H1 (cell line): ENCODE results near the gene EPYC. TPM values are rescaled to one million over a fixed set of nuclear protein-coding genes. Genes with fewer than 3 reads are reported as not detected.

Experiments
- CTCF ChIA-PET: fragments of 300-600 bp; sonication (Branson Sonifier 250); formaldehyde crosslinking; loops from one replicate; lab custom pipeline; 2021; ENCODE audit not compliant: partially characterized antibody; lab: Charles Lee
- POLR2A ChIA-PET: fragments of 300-600 bp; sonication (Branson Sonifier 250); formaldehyde crosslinking; loops from one replicate; lab custom pipeline; 2021; ENCODE audit warnings: inconsistent platforms; ENCODE audit not compliant: partially characterized antibody; lab: Charles Lee
- DNase-seq, 2 experiments: peaks; one replicate each; pipeline versions ENCODE4 v3.0.0 to v3.0.0-alpha.2; 2010 to 2022; ENCODE audit warnings: low spot score in 2 of 2, low read depth in 1 of 2, mixed read lengths in 1 of 2
- FAIRE-seq: peaks from 2 replicates; lab custom pipeline; 2011; peaks lifted over from hg19 to GRCh38; lab: Jason Lieb, UNC
- H2AFZ ChIP-seq: 2 replicates; pipeline ENCODE4 v1.8.1; 2012; ENCODE audit warnings: low read length, inconsistent platforms
- H2AK5ac ChIP-seq: 2 replicates; pipeline ENCODE4 v1.6.1; 2013; ENCODE audit warnings: low read depth, low read length
- H2BK120ac ChIP-seq: replicated peaks from 2 replicates; pipeline ENCODE3; 2013; ENCODE audit warnings: low read depth, low read length, inconsistent platforms
- H2BK12ac ChIP-seq: 2 replicates; pipeline ENCODE4 v1.6.1; 2013; ENCODE audit warnings: low read depth, low read length
- H2BK15ac ChIP-seq: 2 replicates; pipeline ENCODE4 v1.6.1; 2013; ENCODE audit warnings: low read length
- H2BK20ac ChIP-seq: 2 replicates; pipeline ENCODE4 v1.6.1; 2013; ENCODE audit warnings: low read length
- H2BK5ac ChIP-seq: 2 replicates; pipeline ENCODE4 v1.6.1; 2013; ENCODE audit warnings: low read depth, low read length
- H3K14ac ChIP-seq: 2 replicates; pipeline ENCODE4 v1.6.1; 2013; ENCODE audit warnings: inconsistent platforms; ENCODE audit not compliant: insufficient read length
- H3K18ac ChIP-seq: 2 replicates; pipeline ENCODE4 v1.6.1; 2013; ENCODE audit warnings: low read length; ENCODE audit errors: extremely low read depth
- H3K23ac ChIP-seq: 2 replicates; pipeline ENCODE4 v1.6.1; 2013; ENCODE audit warnings: inconsistent platforms; ENCODE audit not compliant: insufficient read length
- H3K23me2 ChIP-seq: 2 replicates; pipeline ENCODE4 v1.6.1; 2013; ENCODE audit warnings: low read depth, low read length
- H3K27ac ChIP-seq: 2 replicates; pipeline ENCODE4 v1.6.1; 2011; ENCODE audit warnings: low read depth, low read length, inconsistent platforms
- H3K27me3 ChIP-seq, 4 experiments: replicated peaks in 1 of 4; 1 replicate in 1 of 4; 2 replicates in 3 of 4; pipeline versions ENCODE4 v1.6.1 to v1.8.1; 2011 to 2013; ENCODE audit warnings: low read length in 3 of 4, mild to moderate bottlenecking in 3 of 4, inconsistent platforms in 2 of 4, mixed read lengths in 2 of 4, moderate library complexity in 1 of 4; ENCODE audit not compliant: control insufficient read depth in 3 of 4, insufficient read depth in 3 of 4; ENCODE audit errors: extremely low read depth in 1 of 4
- H3K36me3 ChIP-seq, 4 experiments: 2 replicates each; pipeline versions ENCODE4 v1.6.1 to v1.8.1; 2011 to 2013; ENCODE audit warnings: mild to moderate bottlenecking in 4 of 4, low read length in 3 of 4, moderate library complexity in 2 of 4, control low read depth in 1 of 4, inconsistent platforms in 1 of 4; ENCODE audit not compliant: insufficient read depth in 4 of 4, control insufficient read depth in 2 of 4
- H3K4ac ChIP-seq: replicated peaks from 2 replicates; pipeline ENCODE3; 2013; ENCODE audit warnings: low read length, low read depth, mixed read lengths, inconsistent platforms; ENCODE audit not compliant: insufficient read length
- H3K4me1 ChIP-seq, 4 experiments: replicated peaks in 1 of 4; 1 replicate in 1 of 4; 2 replicates in 3 of 4; pipeline versions ENCODE4 v1.6.1 to v1.8.1; 2011 to 2013; ENCODE audit warnings: low read length in 3 of 4, inconsistent platforms in 2 of 4, mixed read lengths in 1 of 4; ENCODE audit not compliant: insufficient read depth in 4 of 4, control insufficient read depth in 3 of 4
- H3K4me2 ChIP-seq, 2 experiments: 2 replicates each; pipeline versions ENCODE4 v1.6.1 to v1.8.1; 2011 to 2013; ENCODE audit warnings: low read depth in 2 of 2, low read length in 2 of 2, control low read depth in 1 of 2, inconsistent platforms in 1 of 2, mild to moderate bottlenecking in 1 of 2; ENCODE audit not compliant: insufficient read depth in 1 of 2
- H3K4me3 ChIP-seq, 4 experiments: fragments of 200-600, 300-600 bp in 1 of 4; sonication (generic), shearing (Covaris generic), sonication (Bioruptor Twin) in 1 of 4; 2 replicates each; pipeline versions ENCODE4 v1.5.1 to v1.8.1; 2011 to 2016; ENCODE audit warnings: low read length in 4 of 4, low read depth in 3 of 4, control low read depth in 2 of 4, inconsistent platforms in 2 of 4, mild to moderate bottlenecking in 2 of 4, mixed read lengths in 1 of 4, moderate library complexity in 1 of 4; ENCODE audit not compliant: insufficient read depth in 2 of 4; ENCODE audit errors: extremely low read depth in 1 of 4
- H3K56ac ChIP-seq: replicated peaks from 2 replicates; pipeline ENCODE3; 2013; ENCODE audit warnings: low read depth, mild to moderate bottlenecking, mixed read lengths, low read length, inconsistent platforms; ENCODE audit not compliant: insufficient read length
- H3K79me1 ChIP-seq: 2 replicates; pipeline ENCODE4 v1.6.1; 2013; ENCODE audit warnings: low read depth, low read length, control low read depth
- H3K79me2 ChIP-seq, 2 experiments: 2 replicates each; pipeline versions ENCODE4 v1.6.1 to v1.8.1; 2012 to 2013; ENCODE audit warnings: low read length in 2 of 2, mild to moderate bottlenecking in 2 of 2, inconsistent platforms in 1 of 2; ENCODE audit not compliant: insufficient read depth in 2 of 2, control insufficient read depth in 1 of 2
- H3K9ac ChIP-seq, 4 experiments: replicated peaks in 1 of 4; 1 replicate in 1 of 4; 2 replicates in 3 of 4; pipeline versions ENCODE4 v1.6.1 to v1.8.1; 2011 to 2013; ENCODE audit warnings: low read depth in 3 of 4, low read length in 3 of 4, control low read depth in 2 of 4, mild to moderate bottlenecking in 2 of 4, moderate library complexity in 2 of 4, inconsistent platforms in 1 of 4; ENCODE audit errors: extremely low read depth in 1 of 4
- H3K9me3 ChIP-seq, 2 experiments: 2 replicates each; pipeline versions ENCODE4 v1.6.1 to v1.8.1; 2012 to 2013; ENCODE audit warnings: mild to moderate bottlenecking in 2 of 2, moderate library complexity in 2 of 2, control low read depth in 1 of 2, inconsistent platforms in 1 of 2, low read depth in 1 of 2, low read length in 1 of 2, mixed read lengths in 1 of 2; ENCODE audit not compliant: insufficient read depth in 2 of 2
- H4K20me1 ChIP-seq, 2 experiments: replicated peaks in 1 of 2; 2 replicates each; pipeline versions ENCODE3 to v1.8.1; 2011 to 2013; ENCODE audit warnings: inconsistent platforms in 2 of 2, low read length in 2 of 2, mild to moderate bottlenecking in 1 of 2; ENCODE audit not compliant: insufficient read depth in 2 of 2, control insufficient read depth in 1 of 2
- H4K5ac ChIP-seq: 2 replicates; pipeline ENCODE4 v1.6.1; 2013; ENCODE audit warnings: low read length, low read depth, mixed read lengths, inconsistent platforms; ENCODE audit not compliant: insufficient read length
- H4K8ac ChIP-seq: 2 replicates; pipeline ENCODE4 v1.8.0; 2013; ENCODE audit warnings: mild to moderate bottlenecking, moderate library complexity, low read length, inconsistent platforms; ENCODE audit not compliant: insufficient read depth; ENCODE audit errors: extremely low read depth
- H4K91ac ChIP-seq: replicated peaks from 2 replicates; pipeline ENCODE3; 2013; ENCODE audit warnings: low read length, mixed read lengths, inconsistent platforms; ENCODE audit not compliant: insufficient read length
- EGR1 ChIP-seq: IDR thresholded peaks from 2 replicates; pipeline ENCODE4 v1.6.1; 2011; ENCODE audit warnings: low read depth, low read length, borderline replicate concordance
- HDAC6 ChIP-seq: IDR thresholded peaks from one replicate; pipeline ENCODE4 v1.7.1; 2012; ENCODE audit warnings: low read depth, mild to moderate bottlenecking, inconsistent platforms, low read length, moderate library complexity
- NRF1 ChIP-seq: IDR thresholded peaks from 2 replicates; pipeline ENCODE4 v1.6.1; 2011; ENCODE audit warnings: mild to moderate bottlenecking, low read depth, low read length, improper control_type of control experiment
- PHF8 ChIP-seq: fragments of 200-600 bp; sonication (generic); conservative IDR thresholded peaks from 2 replicates; pipeline ENCODE4 v1.7.1; 2012; ENCODE audit warnings: low read depth, mild to moderate bottlenecking, inconsistent platforms, low read length, moderate library complexity
- RFX5 ChIP-seq: IDR thresholded peaks from 2 replicates; pipeline ENCODE4 v1.6.1; 2011; ENCODE audit warnings: low read depth, low read length, improper control_type of control experiment, borderline replicate concordance
- RXRA ChIP-seq: IDR thresholded peaks from 2 replicates; pipeline ENCODE4 v1.6.1; 2011; ENCODE audit warnings: low read depth, mild to moderate bottlenecking, low read length, moderate library complexity; ENCODE audit not compliant: insufficient read depth
- SIRT6 ChIP-seq: IDR thresholded peaks from one replicate; pipeline ENCODE4 v1.7.1; 2012; ENCODE audit warnings: low read length, inconsistent platforms
- WGBS, 2 experiments: shearing (Covaris generic) in 1 of 2; methylation state at CpG; one replicate each; pipeline versions ENCODE4 v1.1.6 to v1.1.7; 2013 to 2015; ENCODE audit warnings: low lambda C conversion rate in 2 of 2, mixed read lengths in 2 of 2, inconsistent platforms in 1 of 2, low coverage in 1 of 2, missing lambda C conversion rate in 1 of 2; ENCODE audit not compliant: insufficient replicate concordance in 2 of 2, insufficient coverage in 1 of 2, insufficient read length in 1 of 2; ENCODE audit errors: extremely low coverage in 1 of 2, missing lambda C conversion rate in 1 of 2; 5-methylcytosine and 5-hydroxymethylcytosine counted together
- polyA plus RNA-seq, 7 experiments: library from polyadenylated mRNA; depleted of rRNA in 3 of 7; stranded (reverse) in 5 of 7; unstranded in 2 of 7; fragments of >200 nt in 5 of 7; fragments of 200-250 nt in 2 of 7; gene quantifications; 1 replicate in 5 of 7; 2 replicates in 1 of 7; 4 replicates in 1 of 7; pipeline versions ENCODE4 v1.2.1 to v1.2.3, GENCODE V29; 2011 to 2013; ENCODE audit warnings: missing spikeins in 2 of 7, mixed read lengths in 2 of 7
- total RNA-seq: library from RNA; stranded (reverse); fragmentation: NEBNext Ultra II Directional; extraction: Animal tissue kit (Norgen Biotek cat#: 25700); gene quantifications from 2 replicates; pipeline ENCODE4 v1.2.1, GENCODE V29; 2021
- TF ChIP-seq, protein P1 (sequence below): IDR thresholded peaks from 2 replicates; pipeline ENCODE4 v1.6.1; 2012; ENCODE audit warnings: inconsistent platforms
- TF ChIP-seq, protein P2 (sequence below), 3 experiments: IDR thresholded peaks; 1 replicate in 2 of 3; 2 replicates in 1 of 3; pipeline versions ENCODE4 v1.5.1 to v1.6.1; 2011; ENCODE audit warnings: low read length in 3 of 3, mild to moderate bottlenecking in 3 of 3, inconsistent platforms in 2 of 3, low read depth in 1 of 3, moderate library complexity in 1 of 3; ENCODE audit not compliant: insufficient read depth in 1 of 3; ENCODE audit errors: control extremely low read depth in 1 of 3

The EPYC gene
- total and polyA plus RNA-seq, 2 of the 8 experiments (the other 6 are each of a cell fraction or from before 2014, with no cell fraction given): not detected

DNA sequence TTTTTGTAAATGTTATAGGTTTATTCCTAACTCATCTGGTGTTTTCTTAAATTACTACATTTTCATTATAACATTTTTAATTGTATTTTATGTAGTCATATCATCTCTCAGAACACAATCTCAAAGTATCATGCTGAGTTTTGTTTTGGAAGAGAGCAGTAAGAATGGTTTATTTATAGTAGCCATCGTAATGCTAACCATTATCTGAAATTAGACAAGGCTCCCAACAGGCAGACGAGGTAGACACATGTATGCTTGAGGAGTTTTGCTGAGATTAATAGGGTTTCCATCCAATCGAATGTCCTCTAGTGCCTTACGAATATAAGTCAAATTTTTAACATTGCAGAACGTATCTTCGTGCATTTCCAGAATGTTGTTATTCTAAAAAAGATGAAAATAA is 40.8 kb downstream of the EPYC start:
- Histone ChIP-seq H3K27me3 (no peaks in the 10 kb centered on the region), H4K91ac (no peak overlapping the region), H2BK120ac (no peak overlapping the region), H3K56ac (no peak overlapping the region), H3K14ac (no peak overlapping the region), H3K9ac (no peak overlapping the region), H3K36me3 (no peaks in the 10 kb centered on the region), H3K18ac (no peak overlapping the region), H2BK12ac (no peak overlapping the region), H2BK5ac (no peak overlapping the region), H3K4me2 (no peak overlapping the region), H3K4ac (no peak overlapping the region), H4K20me1 (no peaks in the 10 kb centered on the region), H2AK5ac (no peak overlapping the region), H3K79me1 (no peaks in the 10 kb centered on the region), H4K8ac (no peak overlapping the region), H3K9me3 (no peaks in the 10 kb centered on the region), H3K23ac (no peak overlapping the region), H3K23me2 (no peaks in the 10 kb centered on the region), H3K27ac (no peak overlapping the region), H3K4me3 (no peak overlapping the region), H3K79me2 (no peaks in the 10 kb centered on the region), H2BK15ac (no peak overlapping the region), H2AFZ (no peak overlapping the region), H2BK20ac (no peak overlapping the region), H3K4me1 (no peaks in the 10 kb centered on the region), H4K5ac (no peak overlapping the region)
- WGBS, 2 experiments: 97% methylated on average over 6 of the region's 6 CpGs; no CpG with 5 or more reads in 1 of the 2 experiments
- ChIA-PET CTCF (interaction anchor here (1.5 kb wide), 1 partner anchor 10 kb away, joined by 3 read pairs; no protein-coding TSS in a partner anchor), POLR2A (no interaction called here)
- FAIRE-seq (no peak), DNase-seq (no peak)
- TF ChIP-seq, protein P1, sequence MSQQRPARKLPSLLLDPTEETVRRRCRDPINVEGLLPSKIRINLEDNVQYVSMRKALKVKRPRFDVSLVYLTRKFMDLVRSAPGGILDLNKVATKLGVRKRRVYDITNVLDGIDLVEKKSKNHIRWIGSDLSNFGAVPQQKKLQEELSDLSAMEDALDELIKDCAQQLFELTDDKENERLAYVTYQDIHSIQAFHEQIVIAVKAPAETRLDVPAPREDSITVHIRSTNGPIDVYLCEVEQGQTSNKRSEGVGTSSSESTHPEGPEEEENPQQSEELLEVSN: no peak
- TF ChIP-seq, protein P2, sequence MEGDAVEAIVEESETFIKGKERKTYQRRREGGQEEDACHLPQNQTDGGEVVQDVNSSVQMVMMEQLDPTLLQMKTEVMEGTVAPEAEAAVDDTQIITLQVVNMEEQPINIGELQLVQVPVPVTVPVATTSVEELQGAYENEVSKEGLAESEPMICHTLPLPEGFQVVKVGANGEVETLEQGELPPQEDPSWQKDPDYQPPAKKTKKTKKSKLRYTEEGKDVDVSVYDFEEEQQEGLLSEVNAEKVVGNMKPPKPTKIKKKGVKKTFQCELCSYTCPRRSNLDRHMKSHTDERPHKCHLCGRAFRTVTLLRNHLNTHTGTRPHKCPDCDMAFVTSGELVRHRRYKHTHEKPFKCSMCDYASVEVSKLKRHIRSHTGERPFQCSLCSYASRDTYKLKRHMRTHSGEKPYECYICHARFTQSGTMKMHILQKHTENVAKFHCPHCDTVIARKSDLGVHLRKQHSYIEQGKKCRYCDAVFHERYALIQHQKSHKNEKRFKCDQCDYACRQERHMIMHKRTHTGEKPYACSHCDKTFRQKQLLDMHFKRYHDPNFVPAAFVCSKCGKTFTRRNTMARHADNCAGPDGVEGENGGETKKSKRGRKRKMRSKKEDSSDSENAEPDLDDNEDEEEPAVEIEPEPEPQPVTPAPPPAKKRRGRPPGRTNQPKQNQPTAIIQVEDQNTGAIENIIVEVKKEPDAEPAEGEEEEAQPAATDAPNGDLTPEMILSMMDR (IDR thresholded peaks at IDR 0.05; ENCODE audit: control extremely low read depth in 1 of 3, insufficient read depth in 1 of 3, low read depth in 1 of 3, low read length in 3 of 3): no peak
- no peak for TF ChIP-seq RFX5
- no peak for TF ChIP-seq SIRT6
- no peak for TF ChIP-seq PHF8
- no peak for TF ChIP-seq EGR1
- TF ChIP-seq RXRA: no peak
- no peak for TF ChIP-seq HDAC6
- TF ChIP-seq NRF1: no peak
